Smooth muscle cell (in vitro differentiated cells): ENCODE results near the gene ADRM1. TPM values are rescaled to one million over a fixed set of nuclear protein-coding genes. Genes with fewer than 3 reads are reported as not detected.

ENCODE experiments used
- DNase-seq: peaks from one replicate; lab custom pipeline; 2025; ENCODE audit not compliant: unreplicated experiment; lab: John Stamatoyannopoulos, UW
- H2AFZ ChIP-seq: fragments of 200-600 bp; sonication (generic); 2 replicates; pipeline ENCODE4 v1.6.0; 2016; ENCODE audit warnings: antibody characterized with exemption, low read depth, mild to moderate bottlenecking
- H3F3A ChIP-seq: fragments of 200-600 bp; sonication (generic); 2 replicates; pipeline ENCODE4 v1.6.0; 2017; ENCODE audit warnings: antibody characterized with exemption, low read depth
- H3K27ac ChIP-seq: fragments of 200-600 bp; sonication (generic); 2 replicates; pipeline ENCODE4 v1.5.1; 2016; ENCODE audit warnings: low read depth, mild to moderate bottlenecking
- H3K27me3 ChIP-seq: fragments of 200-600 bp; sonication (generic); 2 replicates; pipeline ENCODE4 v1.6.1; 2016; ENCODE audit warnings: low read depth, mild to moderate bottlenecking
- H3K36me3 ChIP-seq: fragments of 200-600 bp; sonication (generic); 2 replicates; pipeline ENCODE4 v1.5.1; 2016; ENCODE audit warnings: low read depth
- H3K4me1 ChIP-seq: fragments of 200-600 bp; sonication (generic); 2 replicates; pipeline ENCODE4 v1.5.1; 2016; ENCODE audit warnings: low read depth
- H3K4me2 ChIP-seq: fragments of 200-600 bp; sonication (generic); 2 replicates; pipeline ENCODE4 v1.6.0; 2016; ENCODE audit warnings: mild to moderate bottlenecking
- H3K4me3 ChIP-seq: fragments of 200-600 bp; sonication (generic); 2 replicates; pipeline ENCODE4 v1.5.1; 2016; ENCODE audit warnings: mild to moderate bottlenecking
- H3K79me2 ChIP-seq: fragments of 200-600 bp; sonication (generic); 2 replicates; pipeline ENCODE4 v1.6.0; 2016; ENCODE audit warnings: low read depth, mild to moderate bottlenecking
- H3K9ac ChIP-seq: fragments of 200-600 bp; sonication (generic); 2 replicates; pipeline ENCODE4 v1.6.0; 2016; ENCODE audit warnings: low read depth
- H3K9me3 ChIP-seq: fragments of 200-600 bp; sonication (generic); replicated peaks from 2 replicates; pipeline ENCODE4 v1.5.1; 2016; ENCODE audit warnings: low read depth
- H4K20me1 ChIP-seq: fragments of 200-600 bp; sonication (generic); 2 replicates; pipeline ENCODE4 v1.6.0; 2016; ENCODE audit warnings: low read depth
- WGBS: methylation state at CpG from one replicate; pipeline ENCODE4 v1.1.7; 2016; ENCODE audit warnings: low lambda C conversion rate; 5-methylcytosine and 5-hydroxymethylcytosine counted together
- polyA plus RNA-seq: library from polyadenylated mRNA; unstranded; fragments of >200 nt; fragmentation: Nextera tagmentation; extraction: Ambion mirVana; gene quantifications from 2 replicates; pipeline ENCODE4 v1.2.1, GENCODE V29; 2016
- total RNA-seq: library from RNA; depleted of rRNA; stranded (reverse); fragments of >200 nt; gene quantifications from 2 replicates; pipeline ENCODE4 v1.2.3, GENCODE V29; 2014
- TF ChIP-seq, protein P1 (sequence below): fragments of 200-600 bp; sonication (generic); IDR thresholded peaks from 2 replicates; pipeline ENCODE4 v1.5.1; 2017; ENCODE audit warnings: borderline replicate concordance, mild to moderate bottlenecking, antibody characterized with exemption; ENCODE audit not compliant: insufficient read depth, poor library complexity, severe bottlenecking

Gene ADRM1
- total and polyA plus RNA-seq, 2 experiments from 2014 or later: 101 to 121 TPM

DNA sequence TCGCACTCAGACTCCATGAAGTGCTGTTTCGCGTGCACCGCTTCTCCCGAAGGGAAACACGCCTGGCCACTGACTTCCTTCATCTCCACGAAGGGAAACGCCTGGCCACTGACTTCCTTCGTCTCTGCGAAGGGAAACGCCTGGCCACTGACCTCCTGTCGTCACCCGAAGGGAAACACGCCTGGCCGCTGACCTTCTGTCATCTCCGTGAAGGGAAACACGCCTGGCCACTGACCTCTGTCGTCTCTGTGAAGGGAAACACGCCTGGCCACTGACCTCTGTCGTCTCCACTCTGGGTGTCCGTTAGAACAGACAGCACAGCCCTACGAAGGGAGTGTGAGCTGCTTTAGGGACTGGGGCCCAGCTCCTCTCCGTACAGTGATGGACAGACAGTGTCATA is 17.1 kb upstream of the ADRM1 start:
- DNase-seq: no peak
- Histone ChIP-seq H4K20me1 (peaks cover 9% of the 10 kb centered on the region), H3K36me3 (no peaks in the 10 kb centered on the region), H3K79me2 (no peaks in the 10 kb centered on the region), H3K4me2 (no peak overlapping the region), H3K27ac (no peak overlapping the region), H3K4me1 (no peaks in the 10 kb centered on the region), H3K27me3 (no peaks in the 10 kb centered on the region), H3F3A (no peaks in the 10 kb centered on the region), H2AFZ (no peak overlapping the region), H3K4me3 (no peak overlapping the region), H3K9me3 (no peaks in the 10 kb centered on the region), H3K9ac (no peak overlapping the region)
- WGBS: 87% methylated on average over 23 of the region's 23 CpGs
- TF ChIP-seq, protein P1, sequence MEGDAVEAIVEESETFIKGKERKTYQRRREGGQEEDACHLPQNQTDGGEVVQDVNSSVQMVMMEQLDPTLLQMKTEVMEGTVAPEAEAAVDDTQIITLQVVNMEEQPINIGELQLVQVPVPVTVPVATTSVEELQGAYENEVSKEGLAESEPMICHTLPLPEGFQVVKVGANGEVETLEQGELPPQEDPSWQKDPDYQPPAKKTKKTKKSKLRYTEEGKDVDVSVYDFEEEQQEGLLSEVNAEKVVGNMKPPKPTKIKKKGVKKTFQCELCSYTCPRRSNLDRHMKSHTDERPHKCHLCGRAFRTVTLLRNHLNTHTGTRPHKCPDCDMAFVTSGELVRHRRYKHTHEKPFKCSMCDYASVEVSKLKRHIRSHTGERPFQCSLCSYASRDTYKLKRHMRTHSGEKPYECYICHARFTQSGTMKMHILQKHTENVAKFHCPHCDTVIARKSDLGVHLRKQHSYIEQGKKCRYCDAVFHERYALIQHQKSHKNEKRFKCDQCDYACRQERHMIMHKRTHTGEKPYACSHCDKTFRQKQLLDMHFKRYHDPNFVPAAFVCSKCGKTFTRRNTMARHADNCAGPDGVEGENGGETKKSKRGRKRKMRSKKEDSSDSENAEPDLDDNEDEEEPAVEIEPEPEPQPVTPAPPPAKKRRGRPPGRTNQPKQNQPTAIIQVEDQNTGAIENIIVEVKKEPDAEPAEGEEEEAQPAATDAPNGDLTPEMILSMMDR: no peak

DNA sequence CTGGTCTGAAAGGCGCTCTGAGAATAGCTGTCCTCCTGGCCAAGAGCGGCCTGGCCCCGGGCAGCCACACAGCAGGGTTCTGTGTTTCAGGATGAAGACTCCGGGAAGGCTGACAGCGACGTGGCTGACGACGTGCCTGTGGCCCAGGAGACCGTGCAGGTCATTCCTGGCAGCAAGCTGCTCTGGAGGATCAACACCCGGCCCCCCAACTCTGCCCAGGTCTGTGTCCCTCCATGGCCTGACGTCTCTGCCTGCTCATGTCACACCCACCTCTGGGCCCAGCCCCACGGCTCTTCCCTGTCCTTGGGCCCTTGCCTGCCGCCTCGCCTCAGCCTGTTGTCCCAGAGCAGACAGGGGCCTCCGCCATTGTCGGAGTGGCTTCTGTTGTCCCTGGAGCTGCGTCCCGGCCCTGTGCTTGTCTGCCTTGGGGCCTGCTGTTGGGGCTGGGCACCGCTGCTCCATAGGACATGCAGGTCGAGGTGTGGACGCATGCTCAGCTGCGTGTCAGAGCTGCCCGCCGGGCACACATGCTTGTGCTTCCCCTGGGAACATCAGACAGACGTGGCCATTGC is 16.2 kb upstream of the ADRM1 start:
- 96% methylated on average over 25 of the region's 25 CpGs for WGBS
- no peaks in the 10 kb centered on the region for H3K9me3 ChIP-seq
- no peaks in the 10 kb centered on the region for H3K36me3 ChIP-seq
- H3K4me2 ChIP-seq: no peak overlapping the region
- TF ChIP-seq, protein P1: no peak
- no peak overlapping the region for H2AFZ ChIP-seq
- H4K20me1 ChIP-seq: peaks cover 9% of the 10 kb centered on the region
- no peak overlapping the region for H3K9ac ChIP-seq
- no peak overlapping the region for H3K4me3 ChIP-seq
- no peaks in the 10 kb centered on the region for H3K79me2 ChIP-seq
- no peaks in the 10 kb centered on the region for H3K4me1 ChIP-seq
- DNase-seq: no peak
- H3K27me3 ChIP-seq: no peaks in the 10 kb centered on the region
- no peak overlapping the region for H3K27ac ChIP-seq
- H3F3A ChIP-seq: no peaks in the 10 kb centered on the region

DNA sequence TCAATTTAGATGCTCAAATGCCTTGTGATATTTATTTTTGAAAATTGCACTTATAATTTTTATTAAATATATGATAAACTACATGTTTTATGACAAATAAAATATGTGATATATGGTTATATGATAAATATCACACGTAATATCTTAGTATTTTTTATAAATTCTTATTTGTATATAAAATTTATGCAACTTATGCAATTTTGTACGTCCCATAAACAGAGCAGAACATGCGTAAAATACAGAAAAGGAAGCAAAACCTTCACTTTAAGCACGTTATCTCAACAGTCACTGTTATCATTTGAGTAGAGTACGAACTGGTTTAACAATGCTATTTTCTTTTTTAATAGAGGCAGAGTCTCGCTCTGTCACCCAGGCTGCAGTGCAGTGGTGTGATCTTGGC is 15.7 kb upstream of the ADRM1 start:
- TF ChIP-seq, protein P1: no peak
- H3K9me3 ChIP-seq: no peaks in the 10 kb centered on the region
- no peaks in the 10 kb centered on the region for H3K4me1 ChIP-seq
- H3K27me3 ChIP-seq: no peaks in the 10 kb centered on the region
- no peaks in the 10 kb centered on the region for H3K36me3 ChIP-seq
- no peaks in the 10 kb centered on the region for H3F3A ChIP-seq
- 84% methylated on average over 6 of the region's 6 CpGs for WGBS
- H3K4me2 ChIP-seq: no peak overlapping the region
- H3K4me3 ChIP-seq: no peak overlapping the region
- no peak overlapping the region for H3K27ac ChIP-seq
- no peak overlapping the region for H3K9ac ChIP-seq
- H3K79me2 ChIP-seq: no peaks in the 10 kb centered on the region
- DNase-seq: no peak
- H2AFZ ChIP-seq: no peak overlapping the region
- H4K20me1 ChIP-seq: peaks cover 9% of the 10 kb centered on the region
